ENCODE measurements around the gene RAPGEF2. TPM values are rescaled to one million over a fixed set of nuclear protein-coding genes. Genes with fewer than 3 reads are reported as not detected.

RAPGEF2 gene
- total and polyA plus RNA-seq, 2 donors from 2014 or later = 6.9 to 50.6 TPM

DNA sequence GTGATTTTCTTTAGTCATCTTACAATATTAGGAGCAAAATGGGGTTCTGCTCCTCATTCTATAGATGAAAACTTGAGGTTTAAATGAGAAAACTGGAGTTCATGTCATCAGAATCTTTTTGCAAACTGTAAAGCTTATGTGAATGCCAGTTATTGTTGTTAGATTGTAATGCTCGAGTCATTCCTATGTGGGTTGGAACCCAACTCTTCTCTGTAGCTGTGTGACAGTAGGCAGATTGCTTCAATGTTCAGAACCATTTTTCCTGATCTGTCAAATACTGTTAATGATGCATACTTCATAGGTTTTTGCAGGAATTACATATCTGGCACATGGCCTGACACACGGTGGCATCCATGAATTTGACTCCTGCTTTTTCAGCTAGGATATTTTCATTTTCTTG is 178.9 kb downstream of the RAPGEF2 start:
- Histone ChIP-seq H3K4me1 (ENCODE audit: control insufficient read depth in 2 of 3, insufficient read depth in 2 of 3, low read depth in 1 of 3, low read length in 3 of 3) (peaks cover 3 to 11% (median 7%) of the 10 kb centered on the region in 3 donors), H3K9me3 (ENCODE audit: control insufficient read depth in 2 of 3, insufficient read depth in 1 of 3, low read length in 3 of 3) (no peaks in the 10 kb centered on the region), H3K27ac (ENCODE audit: low read depth in 2 of 2, low read length in 2 of 2) (no peak overlapping the region), H3K4me3 (ENCODE audit: low read length in 3 of 3) (no peak overlapping the region), H3K27me3 (ENCODE audit: control insufficient read depth, insufficient read depth, low read length) (no peaks in the 10 kb centered on the region), H3K36me3 (ENCODE audit: control insufficient read depth in 2 of 3, insufficient read depth in 3 of 3, low read length in 3 of 3) (no peaks in the 10 kb centered on the region), H3K9ac (ENCODE audit: low read length in 3 of 3) (no peak overlapping the region)
- no peak for DNase-seq
- no peak for FAIRE-seq
- intact Hi-C loops (cut with DNase I) = no loop called here
- TF ChIP-seq, protein P1, sequence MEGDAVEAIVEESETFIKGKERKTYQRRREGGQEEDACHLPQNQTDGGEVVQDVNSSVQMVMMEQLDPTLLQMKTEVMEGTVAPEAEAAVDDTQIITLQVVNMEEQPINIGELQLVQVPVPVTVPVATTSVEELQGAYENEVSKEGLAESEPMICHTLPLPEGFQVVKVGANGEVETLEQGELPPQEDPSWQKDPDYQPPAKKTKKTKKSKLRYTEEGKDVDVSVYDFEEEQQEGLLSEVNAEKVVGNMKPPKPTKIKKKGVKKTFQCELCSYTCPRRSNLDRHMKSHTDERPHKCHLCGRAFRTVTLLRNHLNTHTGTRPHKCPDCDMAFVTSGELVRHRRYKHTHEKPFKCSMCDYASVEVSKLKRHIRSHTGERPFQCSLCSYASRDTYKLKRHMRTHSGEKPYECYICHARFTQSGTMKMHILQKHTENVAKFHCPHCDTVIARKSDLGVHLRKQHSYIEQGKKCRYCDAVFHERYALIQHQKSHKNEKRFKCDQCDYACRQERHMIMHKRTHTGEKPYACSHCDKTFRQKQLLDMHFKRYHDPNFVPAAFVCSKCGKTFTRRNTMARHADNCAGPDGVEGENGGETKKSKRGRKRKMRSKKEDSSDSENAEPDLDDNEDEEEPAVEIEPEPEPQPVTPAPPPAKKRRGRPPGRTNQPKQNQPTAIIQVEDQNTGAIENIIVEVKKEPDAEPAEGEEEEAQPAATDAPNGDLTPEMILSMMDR (IDR thresholded peaks at IDR 0.05; ENCODE audit: borderline replicate concordance, extremely low read depth, insufficient read depth) = no peak

DNA sequence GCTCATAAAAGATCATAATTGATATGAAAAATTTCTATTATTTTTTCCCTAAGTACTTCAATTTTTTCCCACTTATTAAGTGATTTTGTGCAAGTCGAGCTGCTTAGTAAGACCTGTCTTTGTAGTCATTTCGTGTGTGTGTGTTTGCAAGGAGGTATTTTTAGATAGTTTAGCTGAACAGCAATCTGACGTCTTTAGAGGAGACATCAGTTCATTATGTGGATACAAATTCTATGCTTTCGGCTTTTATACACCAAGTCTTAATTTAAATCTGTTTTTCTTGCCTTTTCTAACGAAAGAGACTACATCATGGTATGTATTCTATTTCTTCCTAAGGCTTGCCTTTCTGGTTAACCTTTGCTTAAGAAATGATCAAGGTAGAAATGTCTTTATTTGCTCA is 179.4 kb downstream of the RAPGEF2 start:
- Histone ChIP-seq H3K27ac (ENCODE audit: low read depth in 2 of 2, low read length in 2 of 2) (peak overlapping the region in 1 of 2 donors; percentile 36), H3K4me3 (ENCODE audit: low read length in 3 of 3) (no peak overlapping the region), H3K9ac (ENCODE audit: low read length in 3 of 3) (no peak overlapping the region), H3K9me3 (ENCODE audit: control insufficient read depth in 2 of 3, insufficient read depth in 1 of 3, low read length in 3 of 3) (no peaks in the 10 kb centered on the region), H3K27me3 (ENCODE audit: control insufficient read depth, insufficient read depth, low read length) (no peaks in the 10 kb centered on the region), H3K36me3 (ENCODE audit: control insufficient read depth in 2 of 3, insufficient read depth in 3 of 3, low read length in 3 of 3) (no peaks in the 10 kb centered on the region), H3K4me1 (ENCODE audit: control insufficient read depth in 2 of 3, insufficient read depth in 2 of 3, low read depth in 1 of 3, low read length in 3 of 3) (peaks cover 3 to 11% (median 7%) of the 10 kb centered on the region in 3 donors)
- DNase-seq (no peak), FAIRE-seq (no peak)
- intact Hi-C loops (cut with DNase I) = no loop called here
- TF ChIP-seq, protein P1 (IDR thresholded peaks at IDR 0.05; ENCODE audit: borderline replicate concordance, extremely low read depth, insufficient read depth) = no peak

DNA sequence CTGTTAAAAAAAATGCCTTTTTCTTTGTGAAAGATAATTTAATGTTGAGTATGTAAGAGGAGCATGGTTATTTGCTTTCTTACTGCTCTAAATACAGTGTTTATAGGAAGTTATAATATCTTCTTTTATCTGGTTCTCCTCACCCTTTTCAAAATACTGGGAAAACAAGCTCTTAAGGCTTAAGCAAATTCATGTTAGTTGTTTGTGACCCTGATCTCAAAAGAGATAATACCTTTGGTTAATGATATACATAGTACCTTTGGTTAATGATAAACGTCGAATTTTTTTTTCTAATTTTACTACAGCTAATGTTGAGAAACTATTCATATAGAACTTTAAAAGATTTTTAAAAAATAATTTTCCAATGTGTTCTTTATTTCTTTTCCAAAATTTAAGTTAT is 180.1 kb downstream of the RAPGEF2 start:
- intact Hi-C loops (cut with DNase I) = no loop called here
- H3K27ac ChIP-seq (ENCODE audit: low read depth in 2 of 2, low read length in 2 of 2) = peak overlapping the region in 1 of 2 donors; percentile 36
- DNase-seq (no peak), FAIRE-seq (peak; percentile 97)
- H3K36me3 ChIP-seq (ENCODE audit: control insufficient read depth in 2 of 3, insufficient read depth in 3 of 3, low read length in 3 of 3) = no peaks in the 10 kb centered on the region
- H3K4me3 ChIP-seq (ENCODE audit: low read length in 3 of 3) = no peak overlapping the region
- H3K4me1 ChIP-seq (ENCODE audit: control insufficient read depth in 2 of 3, insufficient read depth in 2 of 3, low read depth in 1 of 3, low read length in 3 of 3) = peaks cover 3 to 11% (median 7%) of the 10 kb centered on the region in 3 donors
- no peaks in the 10 kb centered on the region for H3K27me3 ChIP-seq (ENCODE audit: control insufficient read depth, insufficient read depth, low read length)
- H3K9me3 ChIP-seq (ENCODE audit: control insufficient read depth in 2 of 3, insufficient read depth in 1 of 3, low read length in 3 of 3) = no peaks in the 10 kb centered on the region
- TF ChIP-seq, protein P1 (IDR thresholded peaks at IDR 0.05; ENCODE audit: borderline replicate concordance, extremely low read depth, insufficient read depth) = no peak
- no peak overlapping the region for H3K9ac ChIP-seq (ENCODE audit: low read length in 3 of 3)

DNA sequence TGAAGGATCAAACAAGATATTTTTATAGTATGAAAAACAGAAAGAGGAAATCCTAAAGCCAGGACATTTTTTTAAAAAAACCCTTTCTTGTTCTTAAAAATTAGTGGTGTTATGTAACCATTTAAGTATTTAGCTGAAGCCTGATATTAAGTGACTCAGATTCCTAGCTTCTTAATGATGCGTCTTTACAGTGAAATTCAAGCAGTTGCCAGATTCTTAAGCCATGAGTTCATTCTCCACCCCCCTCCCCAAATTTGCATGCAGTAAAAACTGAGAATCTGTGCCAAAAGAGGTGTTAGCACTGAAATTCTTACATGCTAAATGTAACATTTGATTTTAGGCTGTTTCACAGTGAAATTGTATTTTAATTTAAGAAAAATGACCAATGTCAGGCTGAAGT is 180.8 kb downstream of the RAPGEF2 start:
- H3K27me3 ChIP-seq (ENCODE audit: control insufficient read depth, insufficient read depth, low read length) = no peaks in the 10 kb centered on the region
- DNase-seq (peak in 3 of 5 donors; percentile 31 to 76 (median 71)), FAIRE-seq (peak; percentile 6)
- H3K9ac ChIP-seq (ENCODE audit: low read length in 3 of 3) = no peak overlapping the region
- intact Hi-C loops (cut with DNase I) = no loop called here
- peak overlapping the region; percentile 13 to 16 for H3K27ac ChIP-seq (ENCODE audit: low read depth in 2 of 2, low read length in 2 of 2)
- H3K4me3 ChIP-seq (ENCODE audit: low read length in 3 of 3) = peak overlapping the region in 1 of 3 donors; percentile 32
- peaks cover 3 to 15% (median 7%) of the 10 kb centered on the region in 3 donors for H3K4me1 ChIP-seq (ENCODE audit: control insufficient read depth in 2 of 3, insufficient read depth in 2 of 3, low read depth in 1 of 3, low read length in 3 of 3)
- TF ChIP-seq, protein P1 (IDR thresholded peaks at IDR 0.05; ENCODE audit: borderline replicate concordance, extremely low read depth, insufficient read depth) = no peak
- H3K36me3 ChIP-seq (ENCODE audit: control insufficient read depth in 2 of 3, insufficient read depth in 3 of 3, low read length in 3 of 3) = no peaks in the 10 kb centered on the region
- no peaks in the 10 kb centered on the region for H3K9me3 ChIP-seq (ENCODE audit: control insufficient read depth in 2 of 3, insufficient read depth in 1 of 3, low read length in 3 of 3)

Measured in kidney (tissue), 14 donors.